Activated CD8-positive, alpha-beta memory T cell treated with anti-CD3 and anti-CD28 coated beads for 36 hours (primary cell): ENCODE measurements around the gene PPM1E. TPM values are rescaled to one million over a fixed set of nuclear protein-coding genes. Genes with fewer than 3 reads are reported as not detected.

ENCODE experiments used
- CTCF ChIA-PET: fragments of 350-600 bp; sonication (Branson Sonifier 250); formaldehyde crosslinking; loops from one replicate; lab custom pipeline; 2021; ENCODE audit warnings: antibody characterized with exemption; lab: Charles Lee
- POLR2A ChIA-PET: fragments of 350-600 bp; sonication (Branson Sonifier 250); formaldehyde crosslinking; loops from one replicate; lab custom pipeline; 2021; ENCODE audit warnings: antibody characterized with exemption; lab: Charles Lee
- total RNA-seq, 2 experiments: library from RNA; stranded (reverse); gene quantifications; one replicate each; pipeline ENCODE4 v1.2.3, GENCODE V29; 2021

Gene PPM1E
- total RNA-seq, 2 experiments from 2014 or later = 0.02 TPM; not detected in 1

GRCh38 chr17:59004338-59005111 lies 248.9 kb downstream of the PPM1E start:
- CTCF ChIA-PET = interaction anchor here (0.6 to 1.8 kb wide), 5 partner anchors 12 to 484 kb away, joined by 3 to 6 read pairs (median 3); no protein-coding TSS in a partner anchor
- POLR2A ChIA-PET = interaction anchor here (0.5 kb wide), 1 partner anchor 373 kb away, joined by 3 read pairs; no protein-coding TSS in a partner anchor

GRCh38 chr17:59007995-59008394 lies 252.3 kb downstream of the PPM1E start:
- CTCF ChIA-PET = interaction anchor here (1.0 kb wide), 1 partner anchor 298 kb away, joined by 3 read pairs; no protein-coding TSS in a partner anchor
- POLR2A ChIA-PET = no interaction called here

- POLR2A ChIA-PET = no interaction called here
- CTCF ChIA-PET = interaction anchor here (1.0 kb wide), 1 partner anchor 298 kb away, joined by 3 read pairs; no protein-coding TSS in a partner anchor
Measured at GRCh38 chr17:59008737-59009136, 253.1 kb downstream of the PPM1E start.

GRCh38 chr17:59010026-59010425 lies 254.4 kb downstream of the PPM1E start:
- POLR2A ChIA-PET = interaction anchor here (0.8 kb wide), 1 partner anchor 26 kb away, joined by 4 read pairs; no protein-coding TSS in a partner anchor
- CTCF ChIA-PET = interaction anchor here (0.6 kb wide), 2 partner anchors 20 to 244 kb away, joined by 3 to 4 read pairs; no protein-coding TSS in a partner anchor

GRCh38 chr17:59011975-59012374 lies 256.3 kb downstream of the PPM1E start:
- ChIA-PET POLR2A (no interaction called here), CTCF (interaction anchor here (0.6 kb wide), 1 partner anchor 438 kb away, joined by 3 read pairs; no protein-coding TSS in a partner anchor)

- CTCF ChIA-PET = no interaction called here
- POLR2A ChIA-PET = no interaction called here
Measured at GRCh38 chr17:59018019-59018418, 262.4 kb downstream of the PPM1E start.

GRCh38 chr17:59024916-59025315 lies 269.3 kb downstream of the PPM1E start:
- CTCF ChIA-PET = no interaction called here
- POLR2A ChIA-PET = no interaction called here

GRCh38 chr17:59026176-59026939 lies 270.7 kb downstream of the PPM1E start:
- ChIA-PET POLR2A (no interaction called here), CTCF (no interaction called here)

- POLR2A ChIA-PET = no interaction called here
Measured at GRCh38 chr17:59027750-59028149, 272.1 kb downstream of the PPM1E start.

GRCh38 chr17:59028328-59028727 lies 272.7 kb downstream of the PPM1E start:
- CTCF ChIA-PET = no interaction called here
- POLR2A ChIA-PET = no interaction called here

More at GRCh38 chr17:59027750-59028149, 272.1 kb downstream of the PPM1E start:
- CTCF ChIA-PET = no interaction called here

GRCh38 chr17:59030811-59031210 lies 275.2 kb downstream of the PPM1E start:
- POLR2A ChIA-PET = no interaction called here
- CTCF ChIA-PET = no interaction called here

Other genes starting within 250 kb of the PPM1E start
- gene MTMR4, start 241.2 kb upstream of the PPM1E start, total RNA-seq = 10 to 100 TPM; 84.3 to 88.7 TPM
- under 1 TPM; 0.25 TPM for gene TEX14, start 63.8 kb upstream of the PPM1E start, total RNA-seq
- gene RAD51C, start 63.3 kb upstream of the PPM1E start, total RNA-seq = 10 to 100 TPM; 76.6 to 88.6 TPM